Calu3 (cell line): ENCODE results near the gene ATG9A. TPM values are rescaled to one million over a fixed set of nuclear protein-coding genes. Genes with fewer than 3 reads are reported as not detected.

ENCODE experiments used
- BruUV-seq: library from RNA; stranded (reverse); fragments of 400-500 nt; replicated peaks from 2 replicates; lab custom pipeline; 2021; lab: Mats Ljungman, UMichigan
- CTCF ChIA-PET: fragments of 300-600 bp; sonication (Branson Sonifier 250); formaldehyde crosslinking; loops from one replicate; lab custom pipeline; 2022; ENCODE audit warnings: antibody characterized with exemption; lab: Charles Lee
- DNase-seq: peaks from one replicate; pipeline ENCODE4 v3.0.0; 2022
- H3K27ac Mint-ChIP-seq: one replicate; pipeline ENCODE4 v1.8.0; 2022; ENCODE audit warnings: mixed read lengths; ENCODE audit not compliant: unreplicated experiment
- H3K27me3 Mint-ChIP-seq: one replicate; pipeline ENCODE4 v1.8.0; 2022; ENCODE audit warnings: mixed read lengths; ENCODE audit not compliant: unreplicated experiment
- H3K36me3 Mint-ChIP-seq: one replicate; pipeline ENCODE4 v1.8.0; 2022; ENCODE audit warnings: mild to moderate bottlenecking, moderate library complexity, mixed read lengths; ENCODE audit not compliant: insufficient read depth, unreplicated experiment
- H3K4me1 Mint-ChIP-seq: one replicate; pipeline ENCODE4 v1.8.0; 2022; ENCODE audit warnings: mild to moderate bottlenecking, low read depth, mixed read lengths; ENCODE audit not compliant: unreplicated experiment
- H3K4me3 Mint-ChIP-seq: one replicate; pipeline ENCODE4 v1.8.0; 2022; ENCODE audit warnings: mild to moderate bottlenecking, low read depth, moderate library complexity, mixed read lengths; ENCODE audit not compliant: unreplicated experiment
- H3K9me3 Mint-ChIP-seq: one replicate; pipeline ENCODE4 v1.8.0; 2022; ENCODE audit warnings: low read depth, mixed read lengths; ENCODE audit not compliant: unreplicated experiment
- intact Hi-C: fragments of 100-400 bp; cut with micrococcal nuclease; formaldehyde crosslinking; loops from one replicate; pipeline ENCODE4 v1.10.0; 2022; ENCODE audit not compliant: unreplicated experiment
- total RNA-seq: library from RNA; stranded (reverse); gene quantifications from 2 replicates; pipeline ENCODE4 v1.2.3, GENCODE V29; 2022
- TF ChIP-seq, protein P1 (sequence below): fragments of 200-600 bp; IDR thresholded peaks from one replicate; pipeline ENCODE4 v1.8.0; 2022; ENCODE audit warnings: antibody characterized with exemption; ENCODE audit not compliant: unreplicated experiment

ATG9A gene
- total RNA-seq, 1 experiment from 2014 or later = 42.4 TPM

DNA sequence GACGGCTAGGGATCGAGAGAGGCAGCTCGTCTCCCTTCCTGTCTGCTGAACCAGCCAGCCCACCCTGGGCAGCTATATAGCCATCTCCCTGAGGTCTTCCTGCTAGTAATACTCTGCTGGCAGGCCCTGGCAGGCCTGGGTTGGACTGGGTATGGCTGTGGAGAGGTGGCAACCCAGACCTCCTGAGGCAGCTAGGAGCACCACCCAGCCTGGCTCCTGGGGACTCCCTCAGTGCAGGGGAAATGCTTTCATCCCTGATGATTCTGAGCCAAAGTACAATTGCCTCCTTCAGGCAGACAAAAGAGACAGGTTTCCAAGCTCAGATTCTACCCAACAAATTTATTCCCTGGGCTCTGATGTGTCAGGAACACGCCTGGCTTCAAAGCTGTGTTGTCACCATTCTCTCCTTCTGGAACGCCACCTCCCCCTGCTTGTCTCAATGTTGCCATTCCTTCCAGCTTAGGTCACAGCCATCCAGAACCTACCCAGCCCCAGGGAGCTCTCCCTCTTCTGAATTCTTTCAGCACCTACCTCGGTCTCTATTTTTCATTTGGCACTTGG, 45.0 kb upstream of the ATG9A start:
- Mint-ChIP-seq H3K4me3 (peak overlapping the region; percentile 0), H3K4me1 (peaks cover 43% of the 10 kb centered on the region), H3K27me3 (no peaks in the 10 kb centered on the region), H3K27ac (peak overlapping the region; percentile 89), H3K9me3 (no peaks in the 10 kb centered on the region), H3K36me3 (peaks cover 31% of the 10 kb centered on the region)
- TF ChIP-seq, protein P1, sequence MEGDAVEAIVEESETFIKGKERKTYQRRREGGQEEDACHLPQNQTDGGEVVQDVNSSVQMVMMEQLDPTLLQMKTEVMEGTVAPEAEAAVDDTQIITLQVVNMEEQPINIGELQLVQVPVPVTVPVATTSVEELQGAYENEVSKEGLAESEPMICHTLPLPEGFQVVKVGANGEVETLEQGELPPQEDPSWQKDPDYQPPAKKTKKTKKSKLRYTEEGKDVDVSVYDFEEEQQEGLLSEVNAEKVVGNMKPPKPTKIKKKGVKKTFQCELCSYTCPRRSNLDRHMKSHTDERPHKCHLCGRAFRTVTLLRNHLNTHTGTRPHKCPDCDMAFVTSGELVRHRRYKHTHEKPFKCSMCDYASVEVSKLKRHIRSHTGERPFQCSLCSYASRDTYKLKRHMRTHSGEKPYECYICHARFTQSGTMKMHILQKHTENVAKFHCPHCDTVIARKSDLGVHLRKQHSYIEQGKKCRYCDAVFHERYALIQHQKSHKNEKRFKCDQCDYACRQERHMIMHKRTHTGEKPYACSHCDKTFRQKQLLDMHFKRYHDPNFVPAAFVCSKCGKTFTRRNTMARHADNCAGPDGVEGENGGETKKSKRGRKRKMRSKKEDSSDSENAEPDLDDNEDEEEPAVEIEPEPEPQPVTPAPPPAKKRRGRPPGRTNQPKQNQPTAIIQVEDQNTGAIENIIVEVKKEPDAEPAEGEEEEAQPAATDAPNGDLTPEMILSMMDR = no peak
- TSS peak; percentile 77 for BruUV-seq
- peak; percentile 75 for DNase-seq
- intact Hi-C loops = no loop called here
- CTCF ChIA-PET = interaction anchor here (0.7 to 2.8 kb wide), 6 partner anchors 20 to 63 kb away, joined by 3 to 18 read pairs (median 5); partner anchors contain the start of genes GLB1L, STK16 and TUBA4A

DNA sequence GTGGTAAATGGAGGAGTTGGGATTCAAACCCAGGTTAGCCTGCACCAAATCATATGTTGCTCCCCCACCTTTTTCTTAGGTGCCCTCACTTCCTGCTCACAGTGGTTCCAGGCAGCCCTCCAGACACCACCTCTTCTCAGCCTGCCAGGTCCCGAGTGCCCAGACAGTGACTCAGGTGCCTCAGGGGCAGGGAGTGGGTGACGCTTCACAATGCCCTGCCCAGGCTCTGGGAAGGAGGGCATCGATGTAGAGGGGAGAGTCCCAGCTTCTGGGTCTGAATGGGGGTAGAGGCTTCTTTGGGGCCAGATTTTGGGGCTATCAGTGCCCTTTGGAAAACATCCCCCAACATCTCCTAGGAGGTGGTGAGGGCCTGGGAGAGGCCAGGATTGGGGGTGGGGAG, 44.5 kb upstream of the ATG9A start:
- H3K4me1 Mint-ChIP-seq = peaks cover 47% of the 10 kb centered on the region
- H3K27ac Mint-ChIP-seq = peak overlapping the region; percentile 89
- CTCF ChIA-PET = interaction anchor here (0.7 to 2.8 kb wide), 7 partner anchors 11 to 63 kb away, joined by 3 to 18 read pairs (median 5); partner anchors contain the start of genes GLB1L, STK16 and TUBA4A
- BruUV-seq = no TSS peak
- H3K9me3 Mint-ChIP-seq = no peaks in the 10 kb centered on the region
- peak; percentile 89 for DNase-seq
- peak overlapping the region; percentile 0 for H3K4me3 Mint-ChIP-seq
- H3K27me3 Mint-ChIP-seq = no peaks in the 10 kb centered on the region
- H3K36me3 Mint-ChIP-seq = peaks cover 26% of the 10 kb centered on the region
- TF ChIP-seq, protein P1 = no peak
- intact Hi-C loops = no loop called here

DNA sequence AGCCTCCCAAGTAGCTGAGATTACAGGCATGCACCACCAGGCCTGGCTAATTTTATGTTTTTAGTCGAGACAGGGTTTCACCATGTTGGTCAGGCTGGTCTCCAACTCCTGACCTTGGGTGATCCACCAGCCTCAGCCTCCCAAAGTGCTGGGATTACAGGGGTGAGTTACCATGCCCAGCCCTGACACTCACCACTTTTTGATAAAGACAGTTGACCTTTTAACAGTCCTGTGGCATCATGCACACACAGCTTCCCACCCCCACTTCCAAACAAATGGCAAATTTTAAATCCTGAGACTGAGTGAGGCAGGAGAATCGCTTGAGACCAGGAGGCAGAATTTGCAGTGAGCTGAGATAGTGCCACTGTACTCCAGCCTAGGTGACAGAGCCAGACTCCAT, 43.6 kb upstream of the ATG9A start:
- Mint-ChIP-seq H3K27ac (no peak overlapping the region), H3K9me3 (no peaks in the 10 kb centered on the region), H3K4me3 (no peak overlapping the region), H3K4me1 (peaks cover 39% of the 10 kb centered on the region), H3K36me3 (peaks cover 19% of the 10 kb centered on the region), H3K27me3 (no peaks in the 10 kb centered on the region)
- no TSS peak for BruUV-seq
- TF ChIP-seq, protein P1 = no peak
- intact Hi-C loops = no loop called here
- DNase-seq = no peak
- CTCF ChIA-PET = interaction anchor here (0.6 to 2.8 kb wide), 4 partner anchors 11 to 1522 kb away, joined by 3 to 18 read pairs (median 6); no protein-coding TSS in a partner anchor

DNA sequence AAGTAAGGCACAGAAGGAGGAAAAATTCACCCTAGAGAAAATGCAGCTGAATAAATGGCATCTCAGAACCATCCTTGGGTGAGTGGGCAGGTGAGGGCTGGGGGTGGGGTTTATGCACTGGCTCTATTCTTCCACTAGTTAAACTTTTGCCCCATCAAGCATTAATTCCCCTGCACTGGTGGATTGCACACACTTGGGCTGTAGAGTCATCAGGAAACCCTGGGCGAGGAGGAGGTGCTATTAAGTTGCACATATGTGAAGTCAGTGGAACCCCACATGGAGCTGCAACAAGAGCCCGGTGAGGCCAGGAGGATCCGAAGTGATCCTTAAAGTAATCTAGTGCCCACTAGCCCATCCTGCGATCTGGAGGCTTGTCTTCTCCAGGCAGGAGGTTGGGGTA, 42.9 kb upstream of the ATG9A start:
- no peak overlapping the region for H3K27ac Mint-ChIP-seq
- CTCF ChIA-PET = no interaction called here
- H3K4me1 Mint-ChIP-seq = peaks cover 33% of the 10 kb centered on the region
- intact Hi-C loops = no loop called here
- DNase-seq = no peak
- H3K4me3 Mint-ChIP-seq = no peak overlapping the region
- BruUV-seq = no TSS peak
- TF ChIP-seq, protein P1 = no peak
- no peaks in the 10 kb centered on the region for H3K27me3 Mint-ChIP-seq
- H3K36me3 Mint-ChIP-seq = peaks cover 13% of the 10 kb centered on the region
- no peaks in the 10 kb centered on the region for H3K9me3 Mint-ChIP-seq
